ENCODE measurements around the gene CNIH1. TPM values are rescaled to one million over a fixed set of nuclear protein-coding genes. Genes with fewer than 3 reads are reported as not detected.

CNIH1 gene
- total RNA-seq, 6 experiments from 2014 or later, result 95.9 to 209 (median 157) TPM

DNA sequence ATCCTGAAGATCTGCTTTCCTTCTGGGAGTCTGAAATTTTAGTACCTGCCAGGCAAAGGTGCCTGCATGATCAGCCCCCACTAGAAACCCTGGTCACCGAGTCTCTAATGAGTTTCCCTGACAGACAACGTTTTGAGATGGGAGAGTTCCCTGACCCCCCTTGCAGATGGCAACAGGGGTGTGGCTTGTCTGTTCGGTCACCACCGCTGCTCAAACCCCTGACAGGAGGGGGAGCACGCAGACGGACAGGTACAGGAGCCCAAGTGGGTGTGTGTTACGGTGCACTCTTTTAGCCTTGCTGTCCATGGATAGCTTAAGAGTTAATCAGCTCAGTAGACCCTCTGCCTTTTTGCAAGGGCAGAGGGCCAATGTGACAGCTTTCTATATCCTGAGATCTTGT lies 63.7 kb downstream of the CNIH1 start:
- no peak overlapping the region for H3K27ac ChIP-seq
- TF ChIP-seq, protein P1, sequence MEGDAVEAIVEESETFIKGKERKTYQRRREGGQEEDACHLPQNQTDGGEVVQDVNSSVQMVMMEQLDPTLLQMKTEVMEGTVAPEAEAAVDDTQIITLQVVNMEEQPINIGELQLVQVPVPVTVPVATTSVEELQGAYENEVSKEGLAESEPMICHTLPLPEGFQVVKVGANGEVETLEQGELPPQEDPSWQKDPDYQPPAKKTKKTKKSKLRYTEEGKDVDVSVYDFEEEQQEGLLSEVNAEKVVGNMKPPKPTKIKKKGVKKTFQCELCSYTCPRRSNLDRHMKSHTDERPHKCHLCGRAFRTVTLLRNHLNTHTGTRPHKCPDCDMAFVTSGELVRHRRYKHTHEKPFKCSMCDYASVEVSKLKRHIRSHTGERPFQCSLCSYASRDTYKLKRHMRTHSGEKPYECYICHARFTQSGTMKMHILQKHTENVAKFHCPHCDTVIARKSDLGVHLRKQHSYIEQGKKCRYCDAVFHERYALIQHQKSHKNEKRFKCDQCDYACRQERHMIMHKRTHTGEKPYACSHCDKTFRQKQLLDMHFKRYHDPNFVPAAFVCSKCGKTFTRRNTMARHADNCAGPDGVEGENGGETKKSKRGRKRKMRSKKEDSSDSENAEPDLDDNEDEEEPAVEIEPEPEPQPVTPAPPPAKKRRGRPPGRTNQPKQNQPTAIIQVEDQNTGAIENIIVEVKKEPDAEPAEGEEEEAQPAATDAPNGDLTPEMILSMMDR (IDR thresholded peaks at IDR 0.05), result no peak
- TF ChIP-seq POLR2A (IDR thresholded peaks at IDR 0.05), result no peak
- ATAC-seq, result no peak
- 37% methylated on average over 3 of the region's 7 CpGs for WGBS (ENCODE audit: insufficient coverage, low coverage, low lambda C conversion rate, missing lambda C conversion rate)
- H3K4me3 ChIP-seq, result no peak overlapping the region
- no peaks in the 10 kb centered on the region for H3K27me3 ChIP-seq
- H3K4me1 ChIP-seq, result no peaks in the 10 kb centered on the region
- intact Hi-C loops (cut with DNase I), result no loop called here
- H3K36me3 ChIP-seq, result no peaks in the 10 kb centered on the region
- DNase-seq, result no peak
- no peaks in the 10 kb centered on the region for H3K9me3 ChIP-seq

DNA sequence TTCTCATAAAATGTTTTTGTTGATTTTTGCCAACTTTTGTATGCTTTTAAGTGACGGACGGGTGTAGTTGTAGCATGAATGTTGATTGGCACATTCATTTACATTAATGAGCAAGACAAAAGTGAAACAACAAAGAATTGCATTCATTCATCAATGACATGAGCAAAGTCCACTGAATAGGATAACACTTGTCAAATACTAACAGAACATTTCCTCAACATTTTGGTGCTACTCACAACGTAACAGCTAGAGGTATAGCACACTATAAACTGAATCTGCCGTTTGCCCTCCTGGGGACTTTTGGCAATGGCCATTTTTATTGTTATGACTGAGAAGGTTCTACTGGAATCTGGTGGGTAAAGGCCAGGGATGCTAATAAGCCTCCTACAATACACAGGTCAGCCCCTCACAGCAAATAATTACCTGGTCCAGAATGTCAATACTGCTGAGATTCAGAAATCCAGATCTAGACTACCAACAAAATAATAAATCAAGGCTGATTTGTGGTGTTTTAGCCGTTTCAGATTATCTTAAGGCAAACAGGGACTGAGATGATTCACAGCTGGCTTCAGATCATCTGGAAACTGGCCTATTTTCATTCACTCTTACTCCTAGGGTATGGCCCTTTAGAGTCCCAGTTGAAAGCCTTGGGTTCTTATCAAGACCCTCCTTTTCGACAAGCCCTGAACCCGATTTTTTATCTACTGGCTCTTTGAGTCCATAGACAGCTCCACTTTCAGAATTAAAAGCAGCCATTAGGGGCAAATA lies 66.9 kb downstream of the CNIH1 start:
- Histone ChIP-seq H3K27ac (no peak overlapping the region), H3K9me3 (no peaks in the 10 kb centered on the region), H3K4me3 (no peak overlapping the region), H3K4me1 (no peaks in the 10 kb centered on the region), H3K27me3 (no peaks in the 10 kb centered on the region), H3K36me3 (no peaks in the 10 kb centered on the region)
- TF ChIP-seq, protein P1 (IDR thresholded peaks at IDR 0.05), result no peak
- no peak for TF ChIP-seq POLR2A (IDR thresholded peaks at IDR 0.05)
- ATAC-seq (peak in 1 of 4 donors; percentile 81), DNase-seq (no peak)
- intact Hi-C loops (cut with DNase I), result no loop called here
- 64% methylated on average over 7 of the region's 7 CpGs for whole genome bisulfite sequencing (ENCODE audit: insufficient coverage, low coverage, low lambda C conversion rate, missing lambda C conversion rate)

Other genes starting within 250 kb of the CNIH1 start
- gene CDKN3, start 44.4 kb downstream of the CNIH1 start, total RNA-seq, result 1 to 10 TPM in 3 of 6 experiments, under 1 TPM in 2, not detected in 1; 0.59 to 7.3 (median 2.4) TPM
- gene GMFB, start 47.6 kb upstream of the CNIH1 start, total RNA-seq, result 10 to 100 TPM; 13.8 to 36.3 (median 22.5) TPM
- gene CGRRF1, start 68.5 kb upstream of the CNIH1 start, total RNA-seq, result 1 to 10 TPM; 5.4 to 8.2 (median 6.7) TPM
- 10 to 100 TPM; 16.7 to 31.9 (median 21.1) TPM for gene SAMD4A, start 125.8 kb upstream of the CNIH1 start, total RNA-seq